Mesenchymal stem cell (in vitro differentiated cells and primary cell): ENCODE results near the gene OGFR.

Source experiments
- DNase-seq: peaks from one replicate; pipeline ENCODE4 v3.0.0-alpha.2; 2013
- H2AFZ ChIP-seq: one replicate; pipeline ENCODE4 v1.6.1; 2013; ENCODE audit warnings: low read depth, mild to moderate bottlenecking, control low read depth, inconsistent platforms, low read length, moderate library complexity
- H2AK5ac ChIP-seq: 2 replicates; pipeline ENCODE4 v1.6.1; 2013; ENCODE audit warnings: low read length, moderate library complexity, mild to moderate bottlenecking, inconsistent platforms; ENCODE audit not compliant: severe bottlenecking
- H2BK120ac ChIP-seq: one replicate; pipeline ENCODE4 v1.6.1; 2013; ENCODE audit warnings: low read depth, mild to moderate bottlenecking, inconsistent platforms, low read length, moderate library complexity
- H2BK12ac ChIP-seq, 2 experiments: one replicate each; pipeline ENCODE4 v1.6.1; 2013; ENCODE audit warnings: inconsistent platforms in 2 of 2, low read length in 2 of 2, mild to moderate bottlenecking in 2 of 2, moderate library complexity in 2 of 2, control low read depth in 1 of 2
- H2BK15ac ChIP-seq: one replicate; pipeline ENCODE4 v1.6.1; 2013; ENCODE audit warnings: mild to moderate bottlenecking, low read depth, inconsistent platforms; ENCODE audit not compliant: poor library complexity, severe bottlenecking
- H2BK5ac ChIP-seq: 2 replicates; pipeline ENCODE4 v1.6.1; 2013; ENCODE audit warnings: low read depth, mild to moderate bottlenecking, low read length, control low read depth, inconsistent platforms; ENCODE audit not compliant: poor library complexity, severe bottlenecking
- H3K14ac ChIP-seq, 2 experiments: one replicate each; pipeline ENCODE4 v1.6.1; 2013; ENCODE audit warnings: inconsistent platforms in 2 of 2, low read length in 2 of 2, control low read depth in 1 of 2, mild to moderate bottlenecking in 1 of 2, moderate library complexity in 1 of 2
- H3K18ac ChIP-seq, 2 experiments: one replicate each; pipeline ENCODE4 v1.6.1; 2013; ENCODE audit warnings: inconsistent platforms in 2 of 2, low read length in 2 of 2, control low read depth in 1 of 2, low read depth in 1 of 2, mild to moderate bottlenecking in 1 of 2
- H3K23ac ChIP-seq, 2 experiments: one replicate each; pipeline ENCODE4 v1.6.1; 2013; ENCODE audit warnings: inconsistent platforms in 2 of 2, low read length in 2 of 2, mild to moderate bottlenecking in 2 of 2, moderate library complexity in 2 of 2, control low read depth in 1 of 2
- H3K27ac ChIP-seq: 2 replicates; pipeline ENCODE4 v1.5.1; 2013; ENCODE audit warnings: mild to moderate bottlenecking, moderate library complexity, low read length, control low read depth, inconsistent platforms; ENCODE audit not compliant: poor library complexity, severe bottlenecking
- H3K27me3 ChIP-seq, 2 experiments: 2 replicates each; pipeline versions ENCODE4 v1.6.1 to v1.7.0; 2013; ENCODE audit warnings: low read length in 2 of 2, mild to moderate bottlenecking in 2 of 2, moderate library complexity in 2 of 2, control low read depth in 1 of 2, inconsistent platforms in 1 of 2; ENCODE audit not compliant: control insufficient read depth in 1 of 2, insufficient read depth in 1 of 2
- H3K36me3 ChIP-seq, 2 experiments: 2 replicates each; pipeline versions ENCODE4 v1.6.1 to v1.7.0; 2013; ENCODE audit warnings: low read length in 2 of 2, control low read depth in 1 of 2, inconsistent platforms in 1 of 2, low read depth in 1 of 2, mild to moderate bottlenecking in 1 of 2; ENCODE audit not compliant: insufficient read depth in 2 of 2, control insufficient read depth in 1 of 2
- H3K4ac ChIP-seq, 2 experiments: one replicate each; pipeline ENCODE4 v1.6.1; 2013; ENCODE audit warnings: inconsistent platforms in 2 of 2, low read length in 2 of 2, mild to moderate bottlenecking in 2 of 2, moderate library complexity in 2 of 2, control low read depth in 1 of 2, low read depth in 1 of 2
- H3K4me1 ChIP-seq: 2 replicates; pipeline ENCODE4 v1.6.1; 2013; ENCODE audit warnings: low read depth, low read length, control low read depth; ENCODE audit not compliant: control insufficient read depth, insufficient read depth
- H3K4me2 ChIP-seq: 2 replicates; pipeline ENCODE4 v1.6.1; 2013; ENCODE audit warnings: low read length, mild to moderate bottlenecking, inconsistent platforms; ENCODE audit not compliant: poor library complexity, severe bottlenecking
- H3K4me3 ChIP-seq, 2 experiments: 2 replicates each; pipeline versions ENCODE4 v1.5.1 to v1.7.0; 2013; ENCODE audit warnings: low read length in 2 of 2, mild to moderate bottlenecking in 2 of 2, control low read depth in 1 of 2, low read depth in 1 of 2; ENCODE audit not compliant: insufficient read depth in 1 of 2
- H3K79me1 ChIP-seq: replicated peaks from 2 replicates; pipeline ENCODE4 v1.6.1; 2013; ENCODE audit warnings: mild to moderate bottlenecking, control low read depth, low read length, inconsistent platforms; ENCODE audit not compliant: poor library complexity, severe bottlenecking
- H3K9ac ChIP-seq: 2 replicates; pipeline ENCODE4 v1.7.0; 2013; ENCODE audit warnings: mild to moderate bottlenecking, low read length, moderate library complexity
- H3K9me3 ChIP-seq: 2 replicates; pipeline ENCODE4 v1.7.0; 2013; ENCODE audit warnings: mild to moderate bottlenecking, low read length; ENCODE audit not compliant: control insufficient read depth
- H4K8ac ChIP-seq: one replicate; pipeline ENCODE4 v1.6.1; 2013; ENCODE audit warnings: inconsistent platforms, mild to moderate bottlenecking, low read length, moderate library complexity
- H4K91ac ChIP-seq: one replicate; pipeline ENCODE4 v1.6.1; 2013; ENCODE audit warnings: mild to moderate bottlenecking, low read length, inconsistent platforms
- WGBS: methylation state at CpG from one replicate; pipeline ENCODE4 v1.1.7; 2013; ENCODE audit warnings: mixed read lengths; 5-methylcytosine and 5-hydroxymethylcytosine counted together

The OGFR gene

DNA sequence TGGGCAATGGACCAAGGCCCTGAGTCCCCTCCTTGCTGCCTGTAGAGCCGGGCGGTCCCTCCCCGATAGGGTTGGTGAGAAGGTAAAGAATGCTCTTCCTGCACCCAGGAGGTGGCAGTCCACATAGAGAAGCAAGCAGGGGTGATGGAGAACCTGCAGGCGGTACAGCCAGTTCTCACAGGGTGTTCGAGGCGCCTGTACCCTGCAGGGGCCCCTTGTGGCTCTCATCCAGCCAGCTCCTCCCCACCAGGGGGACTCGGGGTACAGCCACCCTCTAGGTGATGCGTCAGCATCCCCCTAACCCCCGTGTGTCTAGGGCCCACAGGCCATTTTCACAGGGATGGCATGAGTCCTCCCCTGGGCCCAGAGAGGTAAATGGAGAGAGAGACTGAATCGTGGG, 7.1 kb downstream of the OGFR start:
- no peak overlapping the region for H3K4me2 ChIP-seq
- no peak overlapping the region for H2BK12ac ChIP-seq
- peaks cover 28% of the 10 kb centered on the region for H3K4me1 ChIP-seq
- no peak overlapping the region for H3K23ac ChIP-seq
- H4K91ac ChIP-seq, result no peak overlapping the region
- no peak overlapping the region for H3K4ac ChIP-seq
- H2BK5ac ChIP-seq, result no peak overlapping the region
- no peak overlapping the region for H4K8ac ChIP-seq
- no peaks in the 10 kb centered on the region for H3K9me3 ChIP-seq
- no peak overlapping the region for H3K9ac ChIP-seq
- H2BK120ac ChIP-seq, result no peak overlapping the region
- no peak for DNase-seq
- peaks cover 52 to 75% of the 10 kb centered on the region in 2 experiments for H3K36me3 ChIP-seq
- no peak overlapping the region for H3K18ac ChIP-seq
- H2AFZ ChIP-seq, result no peak overlapping the region
- H3K27ac ChIP-seq, result no peak overlapping the region
- H3K4me3 ChIP-seq, result no peak overlapping the region
- peaks cover 27% of the 10 kb centered on the region for H3K79me1 ChIP-seq
- no peak overlapping the region for H2BK15ac ChIP-seq
- no peak overlapping the region for H2AK5ac ChIP-seq
- WGBS, result 95% methylated on average over 10 of the region's 10 CpGs
- peaks cover 21% of the 10 kb centered on the region in 2 experiments for H3K27me3 ChIP-seq
- no peak overlapping the region for H3K14ac ChIP-seq

DNA sequence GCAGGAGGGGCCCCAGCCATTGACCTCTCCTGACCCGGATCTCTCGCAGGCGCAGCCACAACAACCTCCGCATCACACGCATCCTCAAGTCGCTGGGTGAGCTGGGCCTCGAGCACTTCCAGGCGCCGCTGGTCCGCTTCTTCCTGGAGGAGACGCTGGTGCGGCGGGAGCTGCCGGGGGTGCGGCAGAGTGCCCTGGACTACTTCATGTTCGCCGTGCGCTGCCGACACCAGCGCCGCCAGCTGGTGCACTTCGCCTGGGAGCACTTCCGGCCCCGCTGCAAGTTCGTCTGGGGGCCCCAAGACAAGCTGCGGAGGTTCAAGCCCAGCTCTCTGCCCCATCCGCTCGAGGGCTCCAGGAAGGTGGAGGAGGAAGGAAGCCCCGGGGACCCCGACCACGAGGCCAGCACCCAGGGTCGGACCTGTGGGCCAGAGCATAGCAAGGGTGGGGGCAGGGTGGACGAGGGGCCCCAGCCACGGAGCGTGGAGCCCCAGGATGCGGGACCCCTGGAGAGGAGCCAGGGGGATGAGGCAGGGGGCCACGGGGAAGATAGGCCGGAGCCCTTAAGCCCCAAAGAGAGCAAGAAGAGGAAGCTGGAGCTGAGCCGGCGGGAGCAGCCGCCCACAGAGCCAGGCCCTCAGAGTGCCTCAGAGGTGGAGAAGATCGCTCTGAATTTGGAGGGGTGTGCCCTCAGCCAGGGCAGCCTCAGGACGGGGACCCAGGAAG, 7.7 kb downstream of the OGFR start:
- Histone ChIP-seq H2AFZ (no peak overlapping the region), H3K4me2 (no peak overlapping the region), H2BK5ac (no peak overlapping the region), H3K4me1 (peaks cover 28% of the 10 kb centered on the region), H3K14ac (no peak overlapping the region), H3K27me3 (peaks cover 21 to 25% of the 10 kb centered on the region in 2 experiments), H3K79me1 (peaks cover 23% of the 10 kb centered on the region), H2AK5ac (no peak overlapping the region), H3K36me3 (peaks cover 52 to 69% of the 10 kb centered on the region in 2 experiments), H4K8ac (no peak overlapping the region), H3K4ac (no peak overlapping the region), H3K9me3 (no peaks in the 10 kb centered on the region), H2BK12ac (no peak overlapping the region), H3K27ac (no peak overlapping the region), H3K9ac (no peak overlapping the region), H3K4me3 (no peak overlapping the region), H3K18ac (no peak overlapping the region), H2BK120ac (no peak overlapping the region), H2BK15ac (no peak overlapping the region), H4K91ac (no peak overlapping the region), H3K23ac (no peak overlapping the region)
- 95% methylated on average over 43 of the region's 43 CpGs for WGBS
- DNase-seq, result no peak

DNA sequence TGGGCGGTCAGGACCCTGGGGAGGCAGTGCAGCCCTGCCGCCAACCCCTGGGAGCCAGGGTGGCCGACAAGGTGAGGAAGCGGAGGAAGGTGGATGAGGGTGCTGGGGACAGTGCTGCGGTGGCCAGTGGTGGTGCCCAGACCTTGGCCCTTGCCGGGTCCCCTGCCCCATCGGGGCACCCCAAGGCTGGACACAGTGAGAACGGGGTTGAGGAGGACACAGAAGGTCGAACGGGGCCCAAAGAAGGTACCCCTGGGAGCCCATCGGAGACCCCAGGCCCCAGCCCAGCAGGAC, 8.2 kb downstream of the OGFR start:
- Histone ChIP-seq H2BK120ac (no peak overlapping the region), H3K4me3 (no peak overlapping the region), H2BK15ac (no peak overlapping the region), H2BK12ac (no peak overlapping the region), H3K79me1 (peaks cover 19% of the 10 kb centered on the region), H2AK5ac (no peak overlapping the region), H3K18ac (no peak overlapping the region), H3K14ac (no peak overlapping the region), H3K9ac (no peak overlapping the region), H3K27ac (no peak overlapping the region), H3K4me2 (no peak overlapping the region), H2AFZ (no peak overlapping the region), H3K4me1 (peaks cover 28% of the 10 kb centered on the region), H3K27me3 (peaks cover 25 to 30% of the 10 kb centered on the region in 2 experiments), H3K4ac (no peak overlapping the region), H4K91ac (no peak overlapping the region), H3K23ac (no peak overlapping the region), H4K8ac (no peak overlapping the region), H3K36me3 (peaks cover 47 to 64% of the 10 kb centered on the region in 2 experiments), H2BK5ac (no peak overlapping the region), H3K9me3 (no peaks in the 10 kb centered on the region)
- no peak for DNase-seq
- 97% methylated on average over 9 of the region's 11 CpGs for WGBS

DNA sequence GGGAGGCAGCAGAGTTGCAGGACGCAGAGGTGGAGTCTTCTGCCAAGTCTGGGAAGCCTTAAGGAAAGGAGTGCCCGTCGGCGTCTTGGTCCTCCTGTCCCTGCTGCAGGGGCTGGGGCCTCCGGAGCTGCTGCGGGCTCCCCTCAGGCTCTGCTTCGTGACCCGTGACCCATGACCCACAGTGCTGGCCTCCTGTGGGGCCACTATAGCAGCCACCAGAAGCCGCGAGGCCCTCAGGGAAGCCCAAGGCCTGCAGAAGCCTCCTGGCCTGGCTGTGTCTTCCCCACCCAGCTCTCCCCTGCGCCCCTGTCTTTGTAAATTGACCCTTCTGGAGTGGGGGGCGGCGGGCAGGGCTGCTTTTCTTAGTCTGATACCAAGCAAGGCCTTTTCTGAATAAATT, 9.0 kb downstream of the OGFR start:
- H2BK12ac ChIP-seq, result no peak overlapping the region
- no peak overlapping the region for H2AK5ac ChIP-seq
- no peak overlapping the region for H3K4me3 ChIP-seq
- H3K9ac ChIP-seq, result no peak overlapping the region
- no peak overlapping the region for H2AFZ ChIP-seq
- no peak for DNase-seq
- no peak overlapping the region for H3K27ac ChIP-seq
- no peak overlapping the region for H2BK5ac ChIP-seq
- peaks cover 36% of the 10 kb centered on the region for H3K4me1 ChIP-seq
- H3K4ac ChIP-seq, result no peak overlapping the region
- H3K36me3 ChIP-seq, result peaks cover 39 to 59% of the 10 kb centered on the region in 2 experiments
- no peak overlapping the region for H4K8ac ChIP-seq
- no peak overlapping the region for H4K91ac ChIP-seq
- no peak overlapping the region for H3K23ac ChIP-seq
- no peak overlapping the region for H3K14ac ChIP-seq
- no peak overlapping the region for H2BK120ac ChIP-seq
- H3K18ac ChIP-seq, result no peak overlapping the region
- no peak overlapping the region for H3K4me2 ChIP-seq
- H2BK15ac ChIP-seq, result no peak overlapping the region
- no peaks in the 10 kb centered on the region for H3K9me3 ChIP-seq
- 85% methylated on average over 11 of the region's 13 CpGs for whole genome bisulfite sequencing
- peaks cover 16% of the 10 kb centered on the region for H3K79me1 ChIP-seq
- H3K27me3 ChIP-seq, result peaks cover 25 to 36% of the 10 kb centered on the region in 2 experiments
